HG02973 (cell line): ENCODE data around the gene SOST.

ENCODE experiments used
- ATAC-seq: cut with Tn5 transposase; IDR thresholded peaks from one replicate; pipeline ENCODE4 v1.9.1; 2021; ENCODE audit warnings: moderate library complexity; ENCODE audit not compliant: unreplicated experiment

SOST gene

GRCh38 chr17:43774304-43775250 is 16.0 kb upstream of the SOST start:
- no peak for ATAC-seq

- ATAC-seq, result no peak
These were observed 14.5 kb upstream of the SOST start for GRCh38 chr17:43772877-43773648.

- no peak for ATAC-seq
These were observed 12.9 kb upstream of the SOST start for GRCh38 chr17:43771463-43771862.

GRCh38 chr17:43770957-43771356 is 12.4 kb upstream of the SOST start:
- no peak for ATAC-seq

GRCh38 chr17:43769859-43770258 is 11.3 kb upstream of the SOST start:
- no peak for ATAC-seq

- ATAC-seq, result no peak
These were observed 10.8 kb upstream of the SOST start for GRCh38 chr17:43769426-43769825.

- no peak for ATAC-seq
These were observed 10.4 kb upstream of the SOST start for GRCh38 chr17:43768943-43769342.

GRCh38 chr17:43768382-43768781 is 9.8 kb upstream of the SOST start:
- no peak for ATAC-seq

GRCh38 chr17:43767713-43768059 is 9.1 kb upstream of the SOST start:
- ATAC-seq, result no peak

GRCh38 chr17:43767053-43767712 is 8.6 kb upstream of the SOST start:
- no peak for ATAC-seq

- no peak for ATAC-seq
These were observed 7.9 kb upstream of the SOST start for GRCh38 chr17:43766413-43767052.

- ATAC-seq, result no peak
These were observed 1.8 kb upstream of the SOST start for GRCh38 chr17:43760254-43760852.

- no peak for ATAC-seq
These were observed 1.2 kb upstream of the SOST start for GRCh38 chr17:43759836-43760235.

GRCh38 chr17:43758086-43758485 is 505 bp downstream of the SOST start:
- no peak for ATAC-seq

GRCh38 chr17:43757171-43757660 is 1.4 kb downstream of the SOST start:
- ATAC-seq, result no peak

GRCh38 chr17:43756201-43756600 is 2.4 kb downstream of the SOST start:
- no peak for ATAC-seq

GRCh38 chr17:43755389-43755875 is 3.2 kb downstream of the SOST start:
- no peak for ATAC-seq

GRCh38 chr17:43754947-43755346 is 3.6 kb downstream of the SOST start:
- ATAC-seq, result no peak

- ATAC-seq, result no peak
These were observed 5.0 kb downstream of the SOST start for GRCh38 chr17:43753493-43754129.

GRCh38 chr17:43750153-43750552 is 8.4 kb downstream of the SOST start:
- ATAC-seq, result no peak
